HepG2 (cell line): Measurements from ENCODE around the gene LRBA. TPM values are rescaled to one million over a fixed set of nuclear protein-coding genes. Genes with fewer than 3 reads are reported as not detected.

Source experiments
- CENPT ChIP-seq: sonication (generic); formaldehyde crosslinking; IDR thresholded peaks from 2 replicates; pipeline ENCODE4 v1.8.0; 2022; ENCODE audit warnings: low read depth, mild to moderate bottlenecking, moderate library complexity, missing genetic modification reagents
- MAZ ChIP-seq, 2 experiments: sonication (generic) in 1 of 2; formaldehyde crosslinking in 1 of 2; IDR thresholded peaks; 2 replicates each; pipeline versions ENCODE4 v1.5.0 to v1.6.1; 2012 to 2020; ENCODE audit warnings: low read depth in 2 of 2, mild to moderate bottlenecking in 2 of 2, borderline replicate concordance in 1 of 2, improper control_type of control experiment in 1 of 2, low read length in 1 of 2, missing genetic modification reagents in 1 of 2, moderate library complexity in 1 of 2
- NFE2L1 ChIP-seq: sonication (generic); formaldehyde crosslinking; IDR thresholded peaks from 2 replicates; pipeline ENCODE4 v1.4.0; 2020; ENCODE audit warnings: missing genetic modification reagents, mild to moderate bottlenecking, borderline replicate concordance
- RFX5 ChIP-seq: IDR thresholded peaks from 2 replicates; pipeline ENCODE4 v1.6.1; 2011; ENCODE audit warnings: low read depth, low read length, improper control_type of control experiment
- SP1 ChIP-seq, 2 experiments: fragments of 450-650 bp in 1 of 2; sonication (generic) in 1 of 2; formaldehyde crosslinking in 1 of 2; IDR thresholded peaks; 2 replicates each; pipeline versions ENCODE4 v1.4.0 to v1.6.1; 2016 to 2020; ENCODE audit warnings: missing genetic modification reagents in 1 of 2
- TGIF2 ChIP-seq: IDR thresholded peaks from 2 replicates; pipeline ENCODE4 v1.6.1; 2016; ENCODE audit warnings: control low read depth, missing compliant biosample characterization
- ZNF207 ChIP-seq: fragments of 450-650 bp; IDR thresholded peaks from 2 replicates; pipeline ENCODE4 v1.6.1; 2016; ENCODE audit warnings: antibody characterized with exemption, borderline replicate concordance
- polyA plus RNA-seq, 8 experiments: library from polyadenylated mRNA; depleted of rRNA in 3 of 8; stranded (reverse) in 7 of 8; unstranded in 1 of 8; fragments of >200 nt; fragmentation: Illumina TruSeq in 4 of 8; extraction: Trizol in 4 of 8; gene quantifications; 2 replicates each; pipeline versions ENCODE4 v1.2.1 to v1.2.3, GENCODE V29; 2011 to 2016; ENCODE audit warnings: low read depth in 4 of 8, missing spikeins in 1 of 8, mixed read lengths in 1 of 8; ENCODE audit not compliant: insufficient read depth in 1 of 8
- total RNA-seq, 5 experiments: library from RNA; depleted of rRNA; stranded (reverse); fragments of >200 nt; fragmentation: Illumina TruSeq; extraction: Trizol; gene quantifications; 2 replicates each; pipeline ENCODE4 v1.2.3, GENCODE V29; 2016; ENCODE audit warnings: low read depth in 1 of 5
- TF ChIP-seq, protein P1 (sequence below): IDR thresholded peaks from 2 replicates; pipeline ENCODE4 v1.6.1; 2016; ENCODE audit warnings: missing compliant biosample characterization, missing genetic modification reagents, borderline replicate concordance
- TF ChIP-seq, protein P2 (sequence below): IDR thresholded peaks from 2 replicates; pipeline ENCODE4 v1.4.0; 2020; ENCODE audit warnings: mild to moderate bottlenecking, missing genetic modification reagents

Gene LRBA
- total and polyA plus RNA-seq, 2 of the 13 experiments (the other 11 are each of a cell fraction or from before 2014, with no cell fraction given) = 21.0 to 37.2 TPM

DNA sequence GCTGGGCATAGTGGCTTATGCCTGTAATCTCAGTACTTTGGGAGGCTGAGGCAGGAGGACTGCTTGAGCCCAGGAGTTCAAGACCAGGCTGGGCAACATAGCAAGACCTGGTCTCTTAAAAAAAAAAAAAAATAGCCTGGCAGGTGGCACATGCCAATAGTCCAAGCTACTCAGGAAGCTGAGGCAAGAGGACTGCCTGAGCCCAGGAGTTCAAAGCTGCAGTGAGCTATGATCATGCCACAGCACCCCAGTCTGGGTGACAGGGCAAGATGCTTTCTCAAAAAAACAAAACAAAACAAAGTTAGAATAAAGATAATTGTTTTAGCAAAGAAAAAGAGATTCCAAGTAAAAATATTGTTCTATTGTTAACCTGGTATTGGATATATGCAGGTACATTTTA lies 75.0 kb downstream of the LRBA start (continued):
- TF ChIP-seq MAZ (IDR thresholded peaks at IDR 0.05; ENCODE audit: borderline replicate concordance, low read depth, low read length) (no peak), MAZ (CRISPR knock-in tag; IDR thresholded peaks at IDR 0.05; ENCODE audit: low read depth) (no peak), ZNF207 (no peak), NFE2L1 (CRISPR knock-in tag) (no peak), TGIF2 (CRISPR knock-in tag) (no peak), SP1 (IDR thresholded peaks at IDR 0.05) (no peak), SP1 (CRISPR knock-in tag; IDR thresholded peaks at IDR 0.05) (no peak), CENPT (CRISPR knock-in tag) (no peak), RFX5 (no peak)
- TF ChIP-seq, protein P1, sequence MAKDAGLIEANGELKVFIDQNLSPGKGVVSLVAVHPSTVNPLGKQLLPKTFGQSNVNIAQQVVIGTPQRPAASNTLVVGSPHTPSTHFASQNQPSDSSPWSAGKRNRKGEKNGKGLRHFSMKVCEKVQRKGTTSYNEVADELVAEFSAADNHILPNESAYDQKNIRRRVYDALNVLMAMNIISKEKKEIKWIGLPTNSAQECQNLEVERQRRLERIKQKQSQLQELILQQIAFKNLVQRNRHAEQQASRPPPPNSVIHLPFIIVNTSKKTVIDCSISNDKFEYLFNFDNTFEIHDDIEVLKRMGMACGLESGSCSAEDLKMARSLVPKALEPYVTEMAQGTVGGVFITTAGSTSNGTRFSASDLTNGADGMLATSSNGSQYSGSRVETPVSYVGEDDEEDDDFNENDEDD (CRISPR knock-in tag) = no peak
- TF ChIP-seq, protein P2, sequence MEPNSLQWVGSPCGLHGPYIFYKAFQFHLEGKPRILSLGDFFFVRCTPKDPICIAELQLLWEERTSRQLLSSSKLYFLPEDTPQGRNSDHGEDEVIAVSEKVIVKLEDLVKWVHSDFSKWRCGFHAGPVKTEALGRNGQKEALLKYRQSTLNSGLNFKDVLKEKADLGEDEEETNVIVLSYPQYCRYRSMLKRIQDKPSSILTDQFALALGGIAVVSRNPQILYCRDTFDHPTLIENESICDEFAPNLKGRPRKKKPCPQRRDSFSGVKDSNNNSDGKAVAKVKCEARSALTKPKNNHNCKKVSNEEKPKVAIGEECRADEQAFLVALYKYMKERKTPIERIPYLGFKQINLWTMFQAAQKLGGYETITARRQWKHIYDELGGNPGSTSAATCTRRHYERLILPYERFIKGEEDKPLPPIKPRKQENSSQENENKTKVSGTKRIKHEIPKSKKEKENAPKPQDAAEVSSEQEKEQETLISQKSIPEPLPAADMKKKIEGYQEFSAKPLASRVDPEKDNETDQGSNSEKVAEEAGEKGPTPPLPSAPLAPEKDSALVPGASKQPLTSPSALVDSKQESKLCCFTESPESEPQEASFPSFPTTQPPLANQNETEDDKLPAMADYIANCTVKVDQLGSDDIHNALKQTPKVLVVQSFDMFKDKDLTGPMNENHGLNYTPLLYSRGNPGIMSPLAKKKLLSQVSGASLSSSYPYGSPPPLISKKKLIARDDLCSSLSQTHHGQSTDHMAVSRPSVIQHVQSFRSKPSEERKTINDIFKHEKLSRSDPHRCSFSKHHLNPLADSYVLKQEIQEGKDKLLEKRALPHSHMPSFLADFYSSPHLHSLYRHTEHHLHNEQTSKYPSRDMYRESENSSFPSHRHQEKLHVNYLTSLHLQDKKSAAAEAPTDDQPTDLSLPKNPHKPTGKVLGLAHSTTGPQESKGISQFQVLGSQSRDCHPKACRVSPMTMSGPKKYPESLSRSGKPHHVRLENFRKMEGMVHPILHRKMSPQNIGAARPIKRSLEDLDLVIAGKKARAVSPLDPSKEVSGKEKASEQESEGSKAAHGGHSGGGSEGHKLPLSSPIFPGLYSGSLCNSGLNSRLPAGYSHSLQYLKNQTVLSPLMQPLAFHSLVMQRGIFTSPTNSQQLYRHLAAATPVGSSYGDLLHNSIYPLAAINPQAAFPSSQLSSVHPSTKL (CRISPR knock-in tag) = no peak
- TF ChIP-seq, all 625 proteins: peak for 0
